Kidney epithelial cell (primary cell): ENCODE measurements around the gene COPRS. TPM values are rescaled to one million over a fixed set of nuclear protein-coding genes. Genes with fewer than 3 reads are reported as not detected.
"Not testable (repeated sequence)": the region's sequence is repeated elsewhere in the genome, so short reads cannot be mapped to it uniquely, and the experiment has no call there.

Experiments used
- DNase-seq: peaks from one replicate; pipeline ENCODE4 v3.0.0-alpha.2; 2010; ENCODE audit warnings: low read depth
- H3K27me3 ChIP-seq: 2 replicates; pipeline ENCODE4 v1.6.0; 2011; ENCODE audit warnings: low read length; ENCODE audit not compliant: control insufficient read depth, insufficient read depth
- H3K36me3 ChIP-seq: 2 replicates; pipeline ENCODE4 v1.5.1; 2011; ENCODE audit warnings: low read length; ENCODE audit not compliant: control insufficient read depth, insufficient read depth
- H3K4me3 ChIP-seq: 2 replicates; pipeline ENCODE4 v1.5.1; 2011; ENCODE audit warnings: low read depth, mild to moderate bottlenecking, control low read depth, low read length
- CTCF ChIP-seq: IDR thresholded peaks from 2 replicates; pipeline ENCODE4 v1.5.1; 2011; ENCODE audit warnings: mild to moderate bottlenecking, moderate library complexity, low read length, control low read depth, inconsistent platforms; ENCODE audit not compliant: insufficient read depth, poor library complexity, severe bottlenecking
- total RNA-seq: library from RNA; depleted of rRNA; stranded (reverse); fragments of >200 nt; gene quantifications from 2 replicates; pipeline ENCODE4 v1.2.3, GENCODE V29; 2015

COPRS gene
- total RNA-seq, 1 donor from 2014 or later: 88.8 TPM

- no peak overlapping the region for H3K4me3 ChIP-seq
- no peaks in the 10 kb centered on the region for H3K36me3 ChIP-seq
- no peaks in the 10 kb centered on the region for H3K27me3 ChIP-seq
- no peak for DNase-seq
- TF ChIP-seq CTCF: no peak
Measured at GRCh38 chr17:31824766-31825360, 34.2 kb downstream of the COPRS start.

- no peak for DNase-seq
- no peaks in the 10 kb centered on the region for H3K36me3 ChIP-seq
- TF ChIP-seq CTCF: no peak
- H3K4me3 ChIP-seq: no peak overlapping the region
- H3K27me3 ChIP-seq: no peaks in the 10 kb centered on the region
Measured at GRCh38 chr17:31823014-31823413, 36.0 kb downstream of the COPRS start.

GRCh38 chr17:31820691-31821435 is 38.2 kb downstream of the COPRS start:
- TF ChIP-seq CTCF: no peak
- no peaks in the 10 kb centered on the region for H3K27me3 ChIP-seq
- no peak overlapping the region for H3K4me3 ChIP-seq
- H3K36me3 ChIP-seq: no peaks in the 10 kb centered on the region
- DNase-seq: no peak

GRCh38 chr17:31819578-31819977 is 39.5 kb downstream of the COPRS start:
- Histone ChIP-seq H3K4me3 (no peak overlapping the region), H3K36me3 (no peaks in the 10 kb centered on the region), H3K27me3 (no peaks in the 10 kb centered on the region)
- no peak for DNase-seq
- TF ChIP-seq CTCF: no peak

GRCh38 chr17:31818863-31819262 is 40.2 kb downstream of the COPRS start:
- H3K36me3 ChIP-seq, H3K27me3 ChIP-seq, H3K4me3 ChIP-seq, DNase-seq: not testable (repeated sequence)

GRCh38 chr17:31815212-31815730 is 43.8 kb downstream of the COPRS start:
- no peak for DNase-seq
- TF ChIP-seq CTCF: no peak
- Histone ChIP-seq H3K36me3 (no peaks in the 10 kb centered on the region), H3K4me3 (no peak overlapping the region), H3K27me3 (no peaks in the 10 kb centered on the region)
